Liver (tissue), 3 donors: ENCODE measurements around the gene FRMD5.

ENCODE experiments used
- ATF3 ChIP-seq: IDR thresholded peaks from 2 replicates; pipeline ENCODE4 v1.6.1; 2016; ENCODE audit warnings: antibody characterized with exemption
- EGR1 ChIP-seq, 2 donors: IDR thresholded peaks; 2 replicates each; pipeline ENCODE4 v1.6.1; 2016 to 2018; ENCODE audit warnings: antibody characterized with exemption in 2 of 2, low read depth in 2 of 2
- FOXA1 ChIP-seq: IDR thresholded peaks from 2 replicates; pipeline ENCODE4 v1.6.1; 2016; ENCODE audit warnings: antibody characterized with exemption
- GABPA ChIP-seq, 2 donors: IDR thresholded peaks in 1 of 2; conservative IDR thresholded peaks in 1 of 2; 2 replicates each; pipeline ENCODE4 v1.6.1; 2016; ENCODE audit warnings: antibody characterized with exemption in 2 of 2, mild to moderate bottlenecking in 1 of 2, moderate library complexity in 1 of 2
- RAD21 ChIP-seq, 2 donors: IDR thresholded peaks; 2 replicates each; pipeline ENCODE4 v1.6.1; 2016; ENCODE audit warnings: antibody characterized with exemption in 2 of 2, mild to moderate bottlenecking in 2 of 2
- RXRA ChIP-seq, 2 donors: IDR thresholded peaks; 2 replicates each; pipeline ENCODE4 v1.6.1; 2017 to 2018; ENCODE audit warnings: antibody characterized with exemption in 2 of 2, mild to moderate bottlenecking in 1 of 2
- SP1 ChIP-seq: IDR thresholded peaks from 2 replicates; pipeline ENCODE4 v1.6.1; 2018; ENCODE audit warnings: antibody characterized with exemption, mild to moderate bottlenecking
- TAF1 ChIP-seq: conservative IDR thresholded peaks from 2 replicates; pipeline ENCODE4 v1.6.1; 2016; ENCODE audit warnings: antibody characterized with exemption, mild to moderate bottlenecking
- YY1 ChIP-seq: IDR thresholded peaks from 2 replicates; pipeline ENCODE4 v1.6.1; 2016; ENCODE audit warnings: antibody characterized with exemption, mild to moderate bottlenecking
- TF ChIP-seq, protein P1 (sequence below): fragments of 150-350 bp; IDR thresholded peaks from 2 replicates; pipeline ENCODE4 v1.5.1; 2017; ENCODE audit warnings: improper control_type of control experiment, low read depth, low read length; ENCODE audit not compliant: missing input control
- TF ChIP-seq, protein P2 (sequence below): IDR thresholded peaks from 2 replicates; pipeline ENCODE4 v1.6.1; 2016; ENCODE audit warnings: antibody characterized with exemption
- TF ChIP-seq, protein P3 (sequence below): IDR thresholded peaks from 2 replicates; pipeline ENCODE4 v1.6.1; 2016; ENCODE audit warnings: antibody characterized with exemption
- TF ChIP-seq, protein P4 (sequence below): IDR thresholded peaks from 2 replicates; pipeline ENCODE4 v1.6.1; 2016; ENCODE audit warnings: antibody characterized with exemption, mild to moderate bottlenecking
- donor health status: healthy.
- donor health status: healthy.

- TF ChIP-seq, protein P1, sequence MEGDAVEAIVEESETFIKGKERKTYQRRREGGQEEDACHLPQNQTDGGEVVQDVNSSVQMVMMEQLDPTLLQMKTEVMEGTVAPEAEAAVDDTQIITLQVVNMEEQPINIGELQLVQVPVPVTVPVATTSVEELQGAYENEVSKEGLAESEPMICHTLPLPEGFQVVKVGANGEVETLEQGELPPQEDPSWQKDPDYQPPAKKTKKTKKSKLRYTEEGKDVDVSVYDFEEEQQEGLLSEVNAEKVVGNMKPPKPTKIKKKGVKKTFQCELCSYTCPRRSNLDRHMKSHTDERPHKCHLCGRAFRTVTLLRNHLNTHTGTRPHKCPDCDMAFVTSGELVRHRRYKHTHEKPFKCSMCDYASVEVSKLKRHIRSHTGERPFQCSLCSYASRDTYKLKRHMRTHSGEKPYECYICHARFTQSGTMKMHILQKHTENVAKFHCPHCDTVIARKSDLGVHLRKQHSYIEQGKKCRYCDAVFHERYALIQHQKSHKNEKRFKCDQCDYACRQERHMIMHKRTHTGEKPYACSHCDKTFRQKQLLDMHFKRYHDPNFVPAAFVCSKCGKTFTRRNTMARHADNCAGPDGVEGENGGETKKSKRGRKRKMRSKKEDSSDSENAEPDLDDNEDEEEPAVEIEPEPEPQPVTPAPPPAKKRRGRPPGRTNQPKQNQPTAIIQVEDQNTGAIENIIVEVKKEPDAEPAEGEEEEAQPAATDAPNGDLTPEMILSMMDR, result no peak
- TF ChIP-seq TAF1 (no peak), GABPA (IDR thresholded peaks at IDR 0.05 in 1 of 2, conservative IDR thresholded peaks at IDR 0.05 in 1 of 2) (no peak), RAD21 (IDR thresholded peaks at IDR 0.05) (no peak), ATF3 (no peak), YY1 (no peak), SP1 (no peak), RXRA (IDR thresholded peaks at IDR 0.05) (no peak), EGR1 (IDR thresholded peaks at IDR 0.05; ENCODE audit: low read depth in 2 of 2) (no peak), FOXA1 (no peak)
- TF ChIP-seq, protein P2, sequence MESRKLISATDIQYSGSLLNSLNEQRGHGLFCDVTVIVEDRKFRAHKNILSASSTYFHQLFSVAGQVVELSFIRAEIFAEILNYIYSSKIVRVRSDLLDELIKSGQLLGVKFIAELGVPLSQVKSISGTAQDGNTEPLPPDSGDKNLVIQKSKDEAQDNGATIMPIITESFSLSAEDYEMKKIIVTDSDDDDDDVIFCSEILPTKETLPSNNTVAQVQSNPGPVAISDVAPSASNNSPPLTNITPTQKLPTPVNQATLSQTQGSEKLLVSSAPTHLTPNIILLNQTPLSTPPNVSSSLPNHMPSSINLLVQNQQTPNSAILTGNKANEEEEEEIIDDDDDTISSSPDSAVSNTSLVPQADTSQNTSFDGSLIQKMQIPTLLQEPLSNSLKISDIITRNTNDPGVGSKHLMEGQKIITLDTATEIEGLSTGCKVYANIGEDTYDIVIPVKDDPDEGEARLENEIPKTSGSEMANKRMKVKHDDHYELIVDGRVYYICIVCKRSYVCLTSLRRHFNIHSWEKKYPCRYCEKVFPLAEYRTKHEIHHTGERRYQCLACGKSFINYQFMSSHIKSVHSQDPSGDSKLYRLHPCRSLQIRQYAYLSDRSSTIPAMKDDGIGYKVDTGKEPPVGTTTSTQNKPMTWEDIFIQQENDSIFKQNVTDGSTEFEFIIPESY, result no peak
- TF ChIP-seq, protein P3, sequence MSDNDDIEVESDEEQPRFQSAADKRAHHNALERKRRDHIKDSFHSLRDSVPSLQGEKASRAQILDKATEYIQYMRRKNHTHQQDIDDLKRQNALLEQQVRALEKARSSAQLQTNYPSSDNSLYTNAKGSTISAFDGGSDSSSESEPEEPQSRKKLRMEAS, result no peak
- TF ChIP-seq, protein P4, sequence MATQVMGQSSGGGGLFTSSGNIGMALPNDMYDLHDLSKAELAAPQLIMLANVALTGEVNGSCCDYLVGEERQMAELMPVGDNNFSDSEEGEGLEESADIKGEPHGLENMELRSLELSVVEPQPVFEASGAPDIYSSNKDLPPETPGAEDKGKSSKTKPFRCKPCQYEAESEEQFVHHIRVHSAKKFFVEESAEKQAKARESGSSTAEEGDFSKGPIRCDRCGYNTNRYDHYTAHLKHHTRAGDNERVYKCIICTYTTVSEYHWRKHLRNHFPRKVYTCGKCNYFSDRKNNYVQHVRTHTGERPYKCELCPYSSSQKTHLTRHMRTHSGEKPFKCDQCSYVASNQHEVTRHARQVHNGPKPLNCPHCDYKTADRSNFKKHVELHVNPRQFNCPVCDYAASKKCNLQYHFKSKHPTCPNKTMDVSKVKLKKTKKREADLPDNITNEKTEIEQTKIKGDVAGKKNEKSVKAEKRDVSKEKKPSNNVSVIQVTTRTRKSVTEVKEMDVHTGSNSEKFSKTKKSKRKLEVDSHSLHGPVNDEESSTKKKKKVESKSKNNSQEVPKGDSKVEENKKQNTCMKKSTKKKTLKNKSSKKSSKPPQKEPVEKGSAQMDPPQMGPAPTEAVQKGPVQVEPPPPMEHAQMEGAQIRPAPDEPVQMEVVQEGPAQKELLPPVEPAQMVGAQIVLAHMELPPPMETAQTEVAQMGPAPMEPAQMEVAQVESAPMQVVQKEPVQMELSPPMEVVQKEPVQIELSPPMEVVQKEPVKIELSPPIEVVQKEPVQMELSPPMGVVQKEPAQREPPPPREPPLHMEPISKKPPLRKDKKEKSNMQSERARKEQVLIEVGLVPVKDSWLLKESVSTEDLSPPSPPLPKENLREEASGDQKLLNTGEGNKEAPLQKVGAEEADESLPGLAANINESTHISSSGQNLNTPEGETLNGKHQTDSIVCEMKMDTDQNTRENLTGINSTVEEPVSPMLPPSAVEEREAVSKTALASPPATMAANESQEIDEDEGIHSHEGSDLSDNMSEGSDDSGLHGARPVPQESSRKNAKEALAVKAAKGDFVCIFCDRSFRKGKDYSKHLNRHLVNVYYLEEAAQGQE, result no peak
Measured at GRCh38 chr15:43868406-43868805, 326.7 kb downstream of the FRMD5 start.
